Activated naive CD4-positive, alpha-beta T cell treated with anti-CD3 and anti-CD28 coated beads for 36 hours (primary cell): ENCODE measurements around the gene MRPS34. TPM values are rescaled to one million over a fixed set of nuclear protein-coding genes. Genes with fewer than 3 reads are reported as not detected.

Experiments used
- CTCF ChIA-PET: fragments of 350-600 bp; sonication (Branson Sonifier 250); formaldehyde crosslinking; loops from one replicate; lab custom pipeline; 2021; ENCODE audit warnings: antibody characterized with exemption; lab: Charles Lee
- DNase-seq: peaks from one replicate; pipeline ENCODE4 v3.0.0-alpha.2; 2020
- H3K27ac Mint-ChIP-seq: one replicate; pipeline ENCODE4 v1.8.0; 2021; ENCODE audit warnings: mild to moderate bottlenecking, mixed read lengths
- H3K27me3 Mint-ChIP-seq: one replicate; pipeline ENCODE4 v1.8.0; 2021; ENCODE audit warnings: low read depth, mixed read lengths
- H3K36me3 Mint-ChIP-seq: one replicate; pipeline ENCODE4 v1.8.0; 2021; ENCODE audit warnings: low read depth, mixed read lengths
- H3K4me1 Mint-ChIP-seq: one replicate; pipeline ENCODE4 v1.8.0; 2021; ENCODE audit warnings: low read depth, mixed read lengths
- H3K4me3 Mint-ChIP-seq: one replicate; pipeline ENCODE4 v1.8.0; 2021; ENCODE audit warnings: mild to moderate bottlenecking, moderate library complexity, mixed read lengths
- H3K9me3 Mint-ChIP-seq: one replicate; pipeline ENCODE4 v1.8.0; 2021; ENCODE audit warnings: mixed read lengths
- intact Hi-C: fragments of 100-400 bp; cut with micrococcal nuclease; formaldehyde crosslinking; loops from one replicate; pipeline ENCODE4 v1.15.1; 2023
- total RNA-seq, 2 experiments: library from RNA; stranded (reverse); gene quantifications; one replicate each; pipeline ENCODE4 v1.2.3, GENCODE V29; 2021

MRPS34 gene
- total RNA-seq, 2 experiments from 2014 or later, result 122 to 138 TPM

DNA sequence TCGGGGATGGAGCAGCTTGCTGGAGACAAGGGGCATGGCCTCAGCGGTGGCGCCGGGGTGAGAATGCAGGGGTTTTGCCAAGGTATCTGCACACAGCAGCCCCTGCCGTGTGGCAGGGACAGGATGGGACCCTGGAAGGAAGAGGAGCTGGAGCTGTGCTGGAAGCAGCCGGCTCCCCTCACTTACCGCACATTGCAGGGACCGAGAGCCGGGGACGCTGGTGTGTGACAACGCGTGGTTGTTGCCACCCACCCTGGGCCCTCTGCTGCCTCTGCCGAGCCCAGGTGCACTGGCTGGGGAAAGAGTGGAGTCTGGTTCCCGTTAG lies 12.9 kb upstream of the MRPS34 start:
- no peak for DNase-seq
- no peak overlapping the region for H3K27ac Mint-ChIP-seq
- no peaks in the 10 kb centered on the region for H3K9me3 Mint-ChIP-seq
- intact Hi-C loops, result no loop called here
- no peak overlapping the region for H3K4me3 Mint-ChIP-seq
- CTCF ChIA-PET, result no interaction called here
- peaks cover 26% of the 10 kb centered on the region for H3K4me1 Mint-ChIP-seq
- H3K27me3 Mint-ChIP-seq, result no peaks in the 10 kb centered on the region
- H3K36me3 Mint-ChIP-seq, result no peaks in the 10 kb centered on the region

DNA sequence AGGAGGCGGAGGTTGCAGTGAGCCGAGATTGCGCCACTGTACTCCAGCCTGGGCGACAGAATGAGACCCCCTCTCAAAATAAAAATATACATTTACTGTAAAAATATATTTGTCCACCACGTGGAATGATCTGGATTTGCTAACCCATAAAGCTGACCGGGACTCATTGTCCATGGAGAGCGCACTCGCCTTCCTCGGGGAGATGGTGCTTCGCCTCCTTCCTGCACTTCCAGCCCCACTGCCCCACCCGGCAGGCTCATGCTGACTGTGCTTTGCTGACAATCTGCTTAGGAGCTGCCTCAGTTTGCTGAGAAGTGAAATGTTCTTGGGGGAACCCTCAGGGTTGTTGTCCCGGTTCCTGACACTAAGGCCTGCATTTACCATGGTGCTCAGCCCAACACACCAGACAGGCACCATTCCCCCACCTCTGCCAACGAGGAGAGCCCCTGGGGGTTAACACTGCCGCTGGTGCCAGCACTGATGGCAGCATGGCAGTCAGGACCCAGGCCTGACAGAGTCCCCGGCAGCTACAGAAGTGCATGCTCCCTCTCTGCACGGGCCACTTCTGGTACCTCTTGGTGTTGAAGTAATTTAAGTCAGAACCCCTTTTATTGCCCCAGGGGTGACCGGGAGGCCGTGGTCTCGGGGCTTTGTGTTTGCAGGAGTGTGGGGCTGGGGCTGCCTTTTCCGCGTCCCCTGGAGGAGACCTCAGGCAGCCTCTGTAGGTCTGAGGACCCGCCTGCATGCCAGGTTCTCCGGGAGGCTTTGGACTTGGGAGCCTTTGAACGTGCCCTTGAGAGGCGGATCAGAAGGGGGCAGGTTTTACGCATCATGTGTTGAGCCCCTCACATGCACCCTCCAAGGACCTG lies 12.3 kb upstream of the MRPS34 start:
- Mint-ChIP-seq H3K27ac (no peak overlapping the region), H3K36me3 (no peaks in the 10 kb centered on the region), H3K4me3 (peak overlapping the region; percentile 54), H3K27me3 (no peaks in the 10 kb centered on the region), H3K9me3 (no peaks in the 10 kb centered on the region), H3K4me1 (peaks cover 28% of the 10 kb centered on the region)
- CTCF ChIA-PET, result interaction anchor here (1.4 kb wide), 1 partner anchor 80 kb away, joined by 3 read pairs; the partner anchor contains the start of gene MAPK8IP3
- intact Hi-C loops, result no loop called here
- DNase-seq, result no peak

DNA sequence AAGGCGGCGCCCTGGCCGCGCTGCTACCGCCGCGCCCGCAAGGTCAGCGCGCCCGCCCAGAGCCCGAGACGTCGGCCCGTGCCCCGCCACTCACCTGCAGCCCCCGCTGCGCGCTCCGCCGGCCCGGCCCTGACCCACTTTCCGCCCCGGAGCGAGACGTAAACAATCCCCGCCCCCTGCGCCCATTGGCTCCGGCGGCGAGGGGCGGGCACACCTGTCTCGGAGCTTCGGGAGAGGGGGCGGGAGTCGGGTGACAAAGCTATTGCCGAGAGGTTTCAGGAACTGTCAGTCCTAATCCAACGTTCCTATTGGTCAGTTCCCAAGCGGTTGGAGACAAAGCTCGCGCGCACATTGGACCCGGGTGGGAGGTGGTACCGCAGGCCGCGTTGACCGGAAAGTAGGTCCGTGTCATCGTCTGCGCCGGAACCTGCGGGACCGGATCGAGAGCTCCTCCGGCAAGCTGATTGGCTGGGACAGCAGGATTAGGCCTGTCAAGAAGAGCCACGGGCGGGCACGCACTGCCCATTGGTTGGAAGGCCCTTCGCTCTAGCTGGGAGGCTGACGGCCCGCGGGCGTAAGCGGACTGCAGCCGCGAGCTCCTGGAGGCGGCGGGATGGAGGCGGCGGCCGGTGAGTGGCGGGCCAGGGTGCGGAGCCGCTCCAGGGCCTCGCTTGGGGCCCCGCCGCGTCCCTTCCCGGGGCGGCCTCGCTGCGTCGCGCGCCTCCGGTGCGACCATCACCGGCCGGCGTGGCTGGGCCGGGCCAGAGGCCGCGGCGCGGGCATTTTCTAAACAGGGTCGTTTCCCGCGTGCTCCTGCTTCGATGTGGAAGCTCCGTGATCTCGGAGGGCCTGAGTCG lies 9.7 kb upstream of the MRPS34 start, which contains the start of the genes NUBP2 and SPSB3:
Gene NUBP2 (plus strand): TSS at position 553 of the 857 bp plus-strand sequence. CDS start 61 bp downstream, at position 614.
Gene SPSB3 (minus strand): TSS at position 164 of the 857 bp plus-strand sequence. CDS start 1,088 bp downstream, outside the sequence.
- Mint-ChIP-seq H3K27ac (peak within 1 kb of the TSS; percentile 73), H3K4me3 (peak within 1 kb of the TSS; percentile 90), H3K4me1 (peaks cover 28% of the 10 kb centered on the region), H3K27me3 (no peaks in the 10 kb centered on the region), H3K36me3 (no peaks in the 10 kb centered on the region), H3K9me3 (no peaks in the 10 kb centered on the region)
- CTCF ChIA-PET, result interaction anchor here (0.8 to 2.0 kb wide), 10 partner anchors 10 to 358 kb away, joined by 3 to 26 read pairs (median 5); partner anchors contain the start of genes EME2, MAPK8IP3 and MRPS34
- peak; percentile 100 for DNase-seq
- intact Hi-C loops, result loop anchor here (1.0 to 2.0 kb wide), 7 partner anchors 9 to 404 kb away; partner anchors contain the start of genes MAPK8IP3, MRPS34, MSRB1 and TBL3

DNA sequence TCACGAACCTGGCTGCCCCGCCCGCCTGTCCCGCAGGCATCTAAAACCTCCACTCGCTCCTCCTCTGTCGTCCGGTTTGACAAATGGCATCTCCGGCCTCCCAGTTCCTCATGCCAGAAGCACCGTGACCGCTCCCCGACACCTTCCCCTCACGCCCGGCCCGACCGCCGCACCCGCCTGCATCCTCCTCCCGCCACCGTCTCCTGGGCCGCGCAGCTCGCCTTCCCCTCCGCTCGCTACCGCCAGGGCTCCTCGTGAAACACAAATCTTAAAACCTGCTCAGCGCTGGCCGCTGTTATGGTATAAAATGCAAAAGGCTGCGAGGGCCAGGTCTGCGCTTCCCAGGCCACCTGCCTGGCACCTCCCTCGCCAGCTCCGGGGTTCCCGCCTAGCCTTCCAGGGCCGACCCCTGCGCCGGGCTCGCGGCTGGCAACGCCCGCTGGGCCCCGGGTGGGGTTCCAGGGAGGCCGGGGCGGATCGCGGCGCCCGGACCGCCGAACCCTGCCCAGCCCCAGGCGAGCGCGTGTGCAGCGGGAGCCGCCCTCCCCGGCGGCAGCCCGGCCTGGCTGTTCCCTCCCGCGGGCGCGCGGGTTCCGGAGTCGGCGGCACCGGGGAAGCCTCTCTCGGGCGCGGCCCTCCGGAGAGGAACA lies 8.9 kb upstream of the MRPS34 start:
- Mint-ChIP-seq H3K27me3 (no peaks in the 10 kb centered on the region), H3K4me1 (peaks cover 28% of the 10 kb centered on the region), H3K4me3 (peak overlapping the region; percentile 80), H3K36me3 (no peaks in the 10 kb centered on the region), H3K9me3 (no peaks in the 10 kb centered on the region), H3K27ac (peak overlapping the region; percentile 63)
- intact Hi-C loops, result loop anchor here (1.0 to 2.0 kb wide), 7 partner anchors 9 to 403 kb away; partner anchors contain the start of genes MAPK8IP3, MRPS34, MSRB1 and TBL3
- peak; percentile 32 for DNase-seq
- CTCF ChIA-PET, result interaction anchor here (0.9 to 2.0 kb wide), 7 partner anchors 9 to 147 kb away, joined by 3 to 26 read pairs (median 5); partner anchors contain the start of genes EME2, MAPK8IP3 and MRPS34

DNA sequence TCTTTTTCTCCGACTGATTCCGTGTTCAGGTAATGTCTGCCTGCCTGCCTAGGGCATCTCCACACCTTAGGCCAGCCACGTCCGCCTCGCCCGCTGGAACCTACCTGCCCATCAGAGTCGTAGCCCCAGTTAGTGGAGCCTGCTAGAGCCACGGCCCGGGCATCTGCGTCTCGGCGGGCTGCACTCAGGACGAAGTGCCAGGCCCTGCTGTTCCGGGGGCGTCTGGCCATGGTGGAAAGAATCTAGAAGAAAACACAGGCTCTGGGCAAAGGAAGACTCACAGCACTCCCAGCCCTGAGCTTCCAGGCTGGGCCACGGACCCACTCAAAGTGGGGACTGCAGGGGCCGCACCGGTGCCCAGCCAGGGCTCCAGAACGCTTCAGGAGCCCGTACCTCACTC lies 8.3 kb upstream of the MRPS34 start:
- no peak for DNase-seq
- Mint-ChIP-seq H3K9me3 (no peaks in the 10 kb centered on the region), H3K4me3 (peak overlapping the region; percentile 78), H3K27me3 (no peaks in the 10 kb centered on the region), H3K4me1 (peaks cover 28% of the 10 kb centered on the region), H3K27ac (peak overlapping the region; percentile 63), H3K36me3 (no peaks in the 10 kb centered on the region)
- intact Hi-C loops, result no loop called here
- CTCF ChIA-PET, result no interaction called here

DNA sequence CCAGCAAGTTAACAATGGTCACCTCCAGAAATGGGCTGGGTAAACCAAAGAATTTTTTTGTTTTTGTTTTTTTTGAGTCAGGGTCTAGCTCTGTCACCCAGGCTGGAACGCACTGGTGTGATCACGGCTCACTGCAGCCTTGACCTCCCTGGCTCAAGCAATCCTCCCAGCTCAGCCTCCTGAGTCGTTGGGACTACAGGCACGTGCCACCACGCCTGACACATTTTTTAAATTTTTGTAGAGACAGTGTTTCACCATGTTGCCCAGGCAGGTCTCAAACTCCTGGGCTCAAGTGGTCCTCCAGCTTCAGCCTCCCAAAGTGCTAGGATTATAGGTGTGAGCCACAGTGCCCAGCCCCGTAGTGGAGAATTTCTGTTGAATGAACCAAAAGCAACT lies 7.7 kb upstream of the MRPS34 start:
- H3K4me1 Mint-ChIP-seq, result peaks cover 26% of the 10 kb centered on the region
- H3K27ac Mint-ChIP-seq, result no peak overlapping the region
- no peaks in the 10 kb centered on the region for H3K27me3 Mint-ChIP-seq
- no peaks in the 10 kb centered on the region for H3K9me3 Mint-ChIP-seq
- DNase-seq, result no peak
- CTCF ChIA-PET, result no interaction called here
- intact Hi-C loops, result no loop called here
- no peaks in the 10 kb centered on the region for H3K36me3 Mint-ChIP-seq
- H3K4me3 Mint-ChIP-seq, result no peak overlapping the region

DNA sequence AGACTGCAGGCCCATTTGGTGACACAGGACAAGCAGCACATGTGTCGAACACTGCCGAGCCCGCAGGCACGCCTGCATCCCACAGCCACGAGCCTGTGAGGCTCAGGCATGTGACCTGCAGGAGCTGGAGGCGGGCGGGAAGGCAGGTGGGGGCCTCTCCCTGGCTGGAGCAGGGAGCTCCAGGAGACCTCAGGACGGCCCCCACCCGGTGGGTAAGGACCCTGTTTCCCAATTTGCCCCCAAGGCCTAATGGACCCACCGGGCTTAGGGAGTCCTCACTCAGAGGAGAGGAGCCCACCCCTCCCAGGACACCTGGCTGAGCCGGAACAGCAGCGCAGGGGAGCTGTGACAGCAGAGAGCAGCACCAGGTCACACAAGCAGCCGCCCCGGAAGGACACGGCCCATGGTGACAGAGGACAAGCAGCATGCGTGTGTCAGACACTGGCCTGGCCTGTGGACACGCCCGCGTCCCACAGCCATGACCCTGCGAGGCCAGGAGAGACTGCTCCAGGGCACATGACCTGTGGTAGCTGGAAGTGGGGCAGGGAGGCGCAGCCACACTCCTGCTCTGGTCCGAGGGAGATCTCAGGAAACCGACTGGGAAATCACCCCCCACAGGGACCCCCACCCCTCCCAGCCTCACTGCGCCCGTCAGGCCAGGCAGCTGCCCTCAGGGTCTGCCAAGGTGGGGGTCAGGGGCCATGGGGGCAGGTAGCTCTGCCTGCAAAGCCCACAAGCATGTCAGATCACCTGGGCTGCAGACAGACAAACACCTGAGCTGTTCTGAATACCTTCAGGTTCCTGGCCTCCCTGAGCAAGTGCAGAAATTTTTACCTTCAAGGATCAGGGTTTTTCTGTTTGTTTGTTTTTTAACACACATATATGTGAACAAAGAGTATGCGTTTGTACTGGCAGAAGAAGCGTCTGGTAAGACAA lies 7.1 kb upstream of the MRPS34 start:
- CTCF ChIA-PET, result no interaction called here
- H3K4me1 Mint-ChIP-seq, result peaks cover 21% of the 10 kb centered on the region
- H3K4me3 Mint-ChIP-seq, result no peak overlapping the region
- H3K27ac Mint-ChIP-seq, result no peak overlapping the region
- intact Hi-C loops, result no loop called here
- no peaks in the 10 kb centered on the region for H3K36me3 Mint-ChIP-seq
- no peaks in the 10 kb centered on the region for H3K9me3 Mint-ChIP-seq
- no peaks in the 10 kb centered on the region for H3K27me3 Mint-ChIP-seq
- DNase-seq, result no peak

DNA sequence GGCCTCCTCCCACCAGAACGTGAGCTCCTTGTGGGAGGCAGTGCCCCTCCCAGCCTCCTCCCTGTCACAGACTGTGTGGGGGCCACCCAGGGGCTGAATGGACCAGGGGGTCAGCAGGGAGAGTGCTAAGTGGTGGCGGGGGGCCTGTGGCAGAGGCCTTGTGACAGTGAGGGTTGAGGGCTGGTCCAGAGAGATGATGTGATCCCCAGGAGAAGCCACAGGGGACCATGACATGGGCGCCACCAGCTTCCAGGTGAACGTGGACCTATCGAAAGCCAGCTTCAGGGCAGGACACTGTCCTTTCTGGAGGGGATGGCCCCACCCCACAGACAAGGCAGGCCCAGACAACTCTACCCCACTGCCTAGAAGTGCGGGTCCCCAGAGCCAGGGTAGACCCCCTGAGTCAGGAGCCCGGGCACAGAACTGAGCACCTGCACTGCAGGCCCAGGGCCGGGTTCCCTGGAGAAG lies 6.3 kb upstream of the MRPS34 start:
- H3K4me1 Mint-ChIP-seq, result peaks cover 23% of the 10 kb centered on the region
- no peaks in the 10 kb centered on the region for H3K36me3 Mint-ChIP-seq
- no peak for DNase-seq
- no peaks in the 10 kb centered on the region for H3K9me3 Mint-ChIP-seq
- H3K27me3 Mint-ChIP-seq, result no peaks in the 10 kb centered on the region
- H3K4me3 Mint-ChIP-seq, result no peak overlapping the region
- CTCF ChIA-PET, result no interaction called here
- intact Hi-C loops, result no loop called here
- H3K27ac Mint-ChIP-seq, result no peak overlapping the region

DNA sequence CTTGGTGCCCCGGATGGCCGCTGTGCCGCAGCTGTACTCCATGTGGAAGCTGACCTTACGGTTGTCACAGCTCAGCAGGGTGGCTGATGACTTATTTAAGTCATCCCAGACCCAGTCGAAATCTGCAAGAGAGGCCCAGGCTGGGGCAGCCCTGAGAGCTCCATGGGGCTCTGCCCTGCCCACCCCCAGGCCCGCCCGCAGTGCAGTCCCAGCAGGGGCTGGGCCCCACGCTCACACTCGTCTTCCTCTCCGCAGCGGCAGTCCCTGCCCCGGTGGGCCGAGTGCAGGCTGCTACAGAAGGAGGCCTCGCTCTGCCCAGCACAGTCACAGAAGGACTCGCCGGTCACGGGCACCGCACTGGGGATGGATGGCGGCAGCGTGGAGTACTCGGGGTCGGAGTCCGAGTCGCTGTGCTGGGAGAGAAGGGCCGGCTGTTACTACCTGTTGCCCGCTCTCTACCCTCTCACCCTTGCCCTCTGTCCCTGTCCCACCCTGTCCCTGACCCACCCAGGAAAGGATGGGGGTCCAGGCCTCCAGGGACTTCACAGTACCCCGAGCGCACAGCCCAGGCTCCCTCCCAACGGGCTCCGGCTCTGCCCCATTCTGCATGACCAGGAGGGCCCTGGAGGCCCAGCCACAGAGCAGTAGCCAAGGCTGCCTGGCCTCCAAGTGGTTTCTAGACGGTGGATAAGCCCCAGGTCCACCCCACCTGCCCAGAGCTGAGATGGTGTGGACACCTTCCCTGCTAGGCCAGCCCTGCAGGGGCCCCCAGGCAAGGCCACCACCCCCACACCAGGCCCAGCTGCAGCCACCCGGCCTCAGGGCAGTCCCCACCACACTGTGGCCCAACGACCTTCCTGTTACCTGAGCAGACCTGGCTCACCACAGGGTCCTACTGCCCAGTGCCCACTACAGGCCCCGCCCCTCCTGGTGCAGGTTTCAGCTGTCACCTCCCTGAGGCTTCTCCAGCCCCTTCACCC lies 5.6 kb upstream of the MRPS34 start:
- no peak overlapping the region for H3K4me3 Mint-ChIP-seq
- CTCF ChIA-PET, result no interaction called here

DNA sequence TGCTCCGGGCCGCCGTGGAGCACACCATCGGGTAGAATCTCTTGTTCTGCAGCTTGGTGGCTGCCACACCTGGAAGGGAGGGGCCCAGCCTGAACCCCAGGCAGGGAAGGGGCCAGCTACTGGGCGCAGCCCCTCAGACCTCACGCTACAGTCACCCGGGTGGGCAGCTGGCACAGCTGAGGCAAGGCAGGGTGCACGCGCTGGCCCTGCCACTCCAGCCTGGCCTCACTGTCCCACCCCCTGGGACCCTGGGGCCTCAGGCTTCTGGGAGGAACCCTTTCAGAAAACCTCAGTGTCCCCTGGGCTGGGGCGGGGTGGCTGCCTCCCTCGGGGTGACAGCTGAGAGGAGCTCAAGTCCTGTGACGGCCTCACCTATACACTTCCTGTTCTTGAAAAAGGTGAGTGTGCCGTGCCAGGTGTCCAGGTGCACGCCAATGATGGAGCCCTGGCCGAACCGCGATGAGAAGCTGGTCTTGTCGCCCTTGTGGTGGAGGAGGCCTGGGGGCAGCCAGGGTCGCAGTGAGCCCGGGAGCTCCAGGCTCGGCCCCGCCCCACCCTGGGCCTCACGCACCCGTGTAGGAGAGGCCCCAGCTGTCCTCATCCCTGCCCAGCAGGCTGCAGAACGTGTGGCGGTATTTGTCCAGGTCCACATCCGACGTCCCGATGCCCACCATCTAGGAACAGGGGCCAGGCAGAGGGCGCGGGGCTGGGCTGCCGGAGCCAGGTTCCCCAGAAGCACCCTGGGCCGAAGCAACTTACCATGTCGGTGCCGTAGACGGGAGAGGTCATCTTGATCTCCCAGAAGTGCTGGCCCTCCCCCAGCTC lies 4.7 kb upstream of the MRPS34 start:
- intact Hi-C loops, result no loop called here
- H3K27me3 Mint-ChIP-seq, result no peaks in the 10 kb centered on the region
- CTCF ChIA-PET, result no interaction called here
- peaks cover 1% of the 10 kb centered on the region for H3K36me3 Mint-ChIP-seq
- no peak for DNase-seq
- H3K9me3 Mint-ChIP-seq, result no peaks in the 10 kb centered on the region
- H3K27ac Mint-ChIP-seq, result no peak overlapping the region
- no peak overlapping the region for H3K4me3 Mint-ChIP-seq
- H3K4me1 Mint-ChIP-seq, result peaks cover 17% of the 10 kb centered on the region

More for the DNA sequence above, 5.6 kb upstream of the MRPS34 start:
- no peaks in the 10 kb centered on the region for H3K9me3 Mint-ChIP-seq
- peaks cover 21% of the 10 kb centered on the region for H3K4me1 Mint-ChIP-seq
- no peaks in the 10 kb centered on the region for H3K27me3 Mint-ChIP-seq
- DNase-seq, result no peak
- H3K27ac Mint-ChIP-seq, result no peak overlapping the region
- H3K36me3 Mint-ChIP-seq, result no peaks in the 10 kb centered on the region
- intact Hi-C loops, result no loop called here
